ENCODE results near the gene MTERF4. TPM values are rescaled to one million over a fixed set of nuclear protein-coding genes. Genes with fewer than 3 reads are reported as not detected.

MTERF4 gene
- total RNA-seq, 1 donor from 2014 or later = 50.2 TPM

GRCh38 chr2:241137276-241138190 is 35.4 kb upstream of the MTERF4 start:
- intact Hi-C loops (cut with DNase I) = no loop called here
- Histone ChIP-seq H3K9me3 (no peaks in the 10 kb centered on the region), H3K27me3 (no peaks in the 10 kb centered on the region), H3K36me3 (no peaks in the 10 kb centered on the region), H3K27ac (no peak overlapping the region), H3K4me1 (no peaks in the 10 kb centered on the region), H3K4me3 (no peak overlapping the region)
- no peak for TF ChIP-seq CTCF (IDR thresholded peaks at IDR 0.05)
- no peak for DNase-seq (ENCODE audit: low spot score in 2 of 2)

- Histone ChIP-seq H3K36me3 (no peaks in the 10 kb centered on the region), H3K4me1 (no peaks in the 10 kb centered on the region), H3K9me3 (no peaks in the 10 kb centered on the region), H3K27me3 (no peaks in the 10 kb centered on the region), H3K27ac (no peak overlapping the region), H3K4me3 (no peak overlapping the region)
- DNase-seq (ENCODE audit: low spot score in 2 of 2) = no peak
- TF ChIP-seq CTCF (IDR thresholded peaks at IDR 0.05) = no peak
- intact Hi-C loops (cut with DNase I) = no loop called here
Measured at GRCh38 chr2:241136661-241137260, 34.7 kb upstream of the MTERF4 start.

DNA sequence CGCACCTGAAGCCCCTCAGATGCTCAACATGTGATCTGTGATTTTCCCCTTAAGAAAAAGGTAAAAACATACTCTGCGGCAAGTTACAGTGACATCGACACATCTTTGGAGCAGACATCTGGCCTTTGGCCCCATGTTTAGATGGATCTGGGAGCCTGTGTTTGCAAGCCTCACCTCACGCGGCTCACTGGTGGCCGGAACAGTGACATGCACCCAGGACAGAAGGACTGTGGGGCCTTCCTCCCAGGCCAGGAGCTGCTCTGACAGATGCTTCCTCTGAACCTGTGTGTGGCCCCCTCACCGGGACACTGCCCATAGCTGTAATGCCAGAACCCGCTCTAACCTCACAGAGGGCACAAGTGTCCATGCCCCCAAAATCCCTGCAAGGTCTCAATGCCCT is 34.1 kb upstream of the MTERF4 start:
- DNase-seq (ENCODE audit: low spot score in 2 of 2) = no peak
- intact Hi-C loops (cut with DNase I) = no loop called here

GRCh38 chr2:241135737-241136136 is 33.6 kb upstream of the MTERF4 start:
- no peak overlapping the region for H3K4me3 ChIP-seq
- no peak for TF ChIP-seq CTCF (IDR thresholded peaks at IDR 0.05)
- no peaks in the 10 kb centered on the region for H3K27me3 ChIP-seq
- intact Hi-C loops (cut with DNase I) = no loop called here
- no peak for DNase-seq (ENCODE audit: low spot score in 2 of 2)
- no peaks in the 10 kb centered on the region for H3K4me1 ChIP-seq
- no peak overlapping the region for H3K27ac ChIP-seq
- H3K36me3 ChIP-seq = no peaks in the 10 kb centered on the region
- no peaks in the 10 kb centered on the region for H3K9me3 ChIP-seq

More for the DNA sequence above, 34.1 kb upstream of the MTERF4 start:
- no peak overlapping the region for H3K4me3 ChIP-seq
- no peaks in the 10 kb centered on the region for H3K9me3 ChIP-seq
- H3K27me3 ChIP-seq = no peaks in the 10 kb centered on the region
- no peak for TF ChIP-seq CTCF (IDR thresholded peaks at IDR 0.05)
- H3K27ac ChIP-seq = no peak overlapping the region
- no peaks in the 10 kb centered on the region for H3K36me3 ChIP-seq
- no peaks in the 10 kb centered on the region for H3K4me1 ChIP-seq

DNA sequence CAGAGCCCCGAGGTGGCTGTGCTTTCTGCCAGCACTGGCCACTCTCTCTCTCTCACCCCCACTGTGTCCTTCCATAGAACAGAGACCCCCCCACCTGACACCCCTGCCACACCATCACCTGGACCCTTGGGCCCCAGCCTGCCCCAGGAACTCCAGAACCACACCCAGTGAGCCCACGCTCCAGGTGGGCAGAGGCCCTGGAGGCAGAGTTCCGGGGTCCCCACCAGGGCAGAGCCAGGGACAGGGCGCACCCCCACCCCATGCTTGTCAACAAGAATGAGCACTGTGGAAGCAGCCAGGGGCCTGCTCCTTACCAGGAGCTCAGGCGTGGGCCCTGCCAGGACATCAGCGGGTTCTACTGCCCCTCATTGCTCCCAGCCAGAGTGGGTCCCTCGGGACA is 32.6 kb upstream of the MTERF4 start:
- Histone ChIP-seq H3K9me3 (no peaks in the 10 kb centered on the region), H3K36me3 (no peaks in the 10 kb centered on the region), H3K4me1 (no peaks in the 10 kb centered on the region), H3K27me3 (no peaks in the 10 kb centered on the region), H3K4me3 (no peak overlapping the region), H3K27ac (no peak overlapping the region)
- no peak for DNase-seq (ENCODE audit: low spot score in 2 of 2)
- no peak for TF ChIP-seq CTCF (IDR thresholded peaks at IDR 0.05)
- intact Hi-C loops (cut with DNase I) = no loop called here
